ENCODE measurements around the gene SLC9A5.
A peak's percentile ranks its signal among the peaks of the same experiment; 100 is the strongest.

SLC9A5 gene

GRCh38 chr16:67248401-67249177, at the start of gene SLC9A5:
Gene SLC9A5 (plus strand): TSS chr16:67248979. CDS start chr16:67249015, 36 bp downstream.
- peak in 1 of 2 donors; percentile 32 for DNase-seq

- no peak for DNase-seq
Measured at GRCh38 chr16:67199011-67199807, 49.6 kb upstream of the SLC9A5 start, which contains the start of gene ELMO3. Gene ELMO3 (plus strand): TSS chr16:67199131. CDS start chr16:67199327, 196 bp downstream.

GRCh38 chr16:67199808-67200198, 49.0 kb upstream of the SLC9A5 start:
- no peak for DNase-seq

GRCh38 chr16:67200491-67200890, 48.3 kb upstream of the SLC9A5 start:
- DNase-seq: no peak

GRCh38 chr16:67201411-67202345, 47.1 kb upstream of the SLC9A5 start:
- DNase-seq: no peak

GRCh38 chr16:67202426-67202825, 46.4 kb upstream of the SLC9A5 start:
- no peak for DNase-seq

GRCh38 chr16:67202956-67203493, 45.8 kb upstream of the SLC9A5 start:
- no peak for DNase-seq

GRCh38 chr16:67204076-67204475, 44.7 kb upstream of the SLC9A5 start:
- DNase-seq: no peak

- DNase-seq: no peak
Measured at GRCh38 chr16:67206129-67206837, 42.5 kb upstream of the SLC9A5 start.

GRCh38 chr16:67206838-67207248, 41.9 kb upstream of the SLC9A5 start:
- no peak for DNase-seq

- no peak for DNase-seq
Measured at GRCh38 chr16:67207249-67208091, 41.3 kb upstream of the SLC9A5 start.

- no peak for DNase-seq
Measured at GRCh38 chr16:67208154-67208896, 40.5 kb upstream of the SLC9A5 start.

- DNase-seq: no peak
Measured at GRCh38 chr16:67209565-67209964, 39.2 kb upstream of the SLC9A5 start.

GRCh38 chr16:67210069-67210937, 38.5 kb upstream of the SLC9A5 start:
- no peak for DNase-seq

GRCh38 chr16:67211674-67212073, 37.1 kb upstream of the SLC9A5 start:
- DNase-seq: no peak

GRCh38 chr16:67212766-67213165, 36.0 kb upstream of the SLC9A5 start:
- no peak for DNase-seq

- DNase-seq: no peak
Measured at GRCh38 chr16:67213197-67214019, 35.4 kb upstream of the SLC9A5 start.

GRCh38 chr16:67215706-67216105, 33.1 kb upstream of the SLC9A5 start:
- DNase-seq: no peak
